GM21825 (cell line): ENCODE data around the gene CEP164.

Experiments
- ATAC-seq: cut with Tn5 transposase; IDR thresholded peaks from one replicate; pipeline ENCODE4 v1.9.1; 2021; ENCODE audit warnings: mild to moderate bottlenecking, moderate library complexity; ENCODE audit not compliant: unreplicated experiment

Gene CEP164

GRCh38 chr11:117457835-117458234, 130.2 kb downstream of the CEP164 start:
- no peak for ATAC-seq

DNA sequence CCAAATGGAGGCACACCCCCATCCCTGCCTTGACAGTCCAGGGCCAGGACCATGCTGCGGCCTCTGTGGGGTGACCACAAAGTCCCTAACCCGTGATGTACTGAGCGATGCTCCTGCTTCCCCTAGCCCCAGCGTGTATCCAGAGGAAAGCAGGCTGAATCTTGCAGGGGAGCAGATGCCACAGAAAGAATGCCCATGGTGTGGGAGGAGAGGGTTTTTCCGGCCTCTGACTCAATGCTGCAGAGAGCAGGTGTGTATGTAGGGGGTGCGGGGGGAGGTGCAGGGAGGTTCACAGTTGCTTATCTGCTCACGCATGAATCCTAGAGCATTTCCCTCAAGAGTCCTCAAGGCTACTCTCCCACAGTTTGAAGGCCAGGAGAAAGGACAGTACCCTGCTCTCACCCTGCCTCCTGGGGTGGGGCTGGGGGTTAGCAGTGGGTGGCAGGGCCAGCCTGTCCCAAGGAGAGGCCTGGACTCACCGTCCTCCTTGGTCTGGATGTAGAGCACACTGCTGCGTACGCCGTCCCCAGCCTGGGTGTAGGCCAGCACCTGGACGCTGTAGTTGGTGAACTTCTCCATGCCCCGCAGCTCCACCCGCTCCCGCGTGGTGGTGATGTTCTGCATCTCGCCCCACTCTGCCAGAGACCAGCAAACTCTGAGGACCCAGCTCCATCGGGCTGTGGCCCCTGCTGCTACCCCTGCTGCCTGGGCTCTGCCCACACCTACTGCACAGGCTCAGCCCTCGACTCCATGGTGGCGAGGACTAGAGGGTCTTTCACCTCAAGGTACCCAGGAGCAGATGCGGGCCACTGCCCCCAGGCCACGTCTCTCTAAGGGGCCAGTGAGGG, 130.8 kb downstream of the CEP164 start:
- ATAC-seq: no peak

GRCh38 chr11:117459123-117459978, 131.7 kb downstream of the CEP164 start:
- no peak for ATAC-seq

GRCh38 chr11:117459979-117460300, 132.3 kb downstream of the CEP164 start:
- ATAC-seq: no peak

- ATAC-seq: no peak
Measured at GRCh38 chr11:117461396-117462182, 133.9 kb downstream of the CEP164 start.

- ATAC-seq: no peak
Measured at GRCh38 chr11:117462183-117462863, 134.7 kb downstream of the CEP164 start.

DNA sequence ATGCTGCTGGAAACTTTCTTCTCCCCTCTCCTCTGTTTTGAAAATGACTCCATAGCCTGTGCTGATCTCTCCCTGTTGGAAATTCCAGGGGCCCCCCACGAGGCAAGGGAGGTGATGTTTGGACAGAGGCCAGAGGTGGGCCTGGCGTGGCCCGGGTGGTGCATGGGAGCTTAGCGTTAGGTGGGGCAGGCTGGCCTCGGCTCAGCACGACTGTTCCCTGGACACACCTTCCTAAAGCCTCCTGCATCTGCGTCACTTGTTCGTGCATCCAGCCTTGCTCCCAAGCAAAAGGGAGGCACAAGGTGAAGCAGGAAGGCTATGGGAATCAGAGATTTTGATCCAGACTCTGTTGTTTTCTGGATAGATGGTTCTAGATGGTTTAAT, 135.2 kb downstream of the CEP164 start:
- no peak for ATAC-seq
